GM18499 (cell line): ENCODE measurements around the gene ADIPOQ.
A peak's percentile ranks its signal among the peaks of the same experiment; 100 is the strongest.
"Not testable (repeated sequence)": the region's sequence is repeated elsewhere in the genome, so short reads cannot be mapped to it uniquely, and the experiment has no call there.

Experiments
- ATAC-seq: cut with Tn5 transposase; IDR thresholded peaks from one replicate; pipeline ENCODE4 v1.9.1; 2021; ENCODE audit warnings: moderate number of reproducible peaks; ENCODE audit not compliant: insufficient read depth, unreplicated experiment

ADIPOQ gene

GRCh38 chr3:186825872-186826409 is 16.6 kb upstream of the ADIPOQ start:
- no peak for ATAC-seq

- no peak for ATAC-seq
Measured at GRCh38 chr3:186826410-186826975, 16.0 kb upstream of the ADIPOQ start.

- peak; percentile 33 for ATAC-seq
Measured at GRCh38 chr3:186826976-186827857, 15.3 kb upstream of the ADIPOQ start.

- ATAC-seq: no peak
Measured at GRCh38 chr3:186828340-186828739, 14.2 kb upstream of the ADIPOQ start.

GRCh38 chr3:186831798-186832197 is 10.7 kb upstream of the ADIPOQ start:
- no peak for ATAC-seq

- ATAC-seq: no peak
Measured at GRCh38 chr3:186832276-186832675, 10.2 kb upstream of the ADIPOQ start.

- no peak for ATAC-seq
Measured at GRCh38 chr3:186839874-186840641, 2.5 kb upstream of the ADIPOQ start.

- no peak for ATAC-seq
Measured at GRCh38 chr3:186841620-186842019, 890 bp upstream of the ADIPOQ start.

GRCh38 chr3:186843039-186843432 is 526 bp downstream of the ADIPOQ start:
- ATAC-seq: no peak

GRCh38 chr3:186844908-186845307 is 2.4 kb downstream of the ADIPOQ start:
- ATAC-seq: no peak

- ATAC-seq: no peak
Measured at GRCh38 chr3:186845756-186846155, 3.2 kb downstream of the ADIPOQ start.

- ATAC-seq: no peak
Measured at GRCh38 chr3:186847437-186847836, 4.9 kb downstream of the ADIPOQ start.

- ATAC-seq: peak; percentile 78
Measured at GRCh38 chr3:186849374-186849975, 7.0 kb downstream of the ADIPOQ start.

GRCh38 chr3:186851835-186852234 is 9.3 kb downstream of the ADIPOQ start:
- ATAC-seq: not testable (repeated sequence)

GRCh38 chr3:186852994-186853393 is 10.5 kb downstream of the ADIPOQ start:
- no peak for ATAC-seq

GRCh38 chr3:186854146-186854545 is 11.6 kb downstream of the ADIPOQ start:
- ATAC-seq: no peak

GRCh38 chr3:186854954-186855353 is 12.4 kb downstream of the ADIPOQ start:
- ATAC-seq: no peak

- ATAC-seq: no peak
Measured at GRCh38 chr3:186857743-186858142, 15.2 kb downstream of the ADIPOQ start.

GRCh38 chr3:186865215-186865853 is 22.8 kb downstream of the ADIPOQ start:
- not testable (repeated sequence) for ATAC-seq

- ATAC-seq: not testable (repeated sequence)
Measured at GRCh38 chr3:186866095-186866494, 23.6 kb downstream of the ADIPOQ start.
